Posterior vena cava (tissue), 2 donors: ENCODE data around the gene SVBP. TPM values are rescaled to one million over a fixed set of nuclear protein-coding genes. Genes with fewer than 3 reads are reported as not detected.

Source experiments
- DNase-seq: peaks from one replicate; pipeline ENCODE4 v3.0.0-alpha.2; 2020; ENCODE audit warnings: low spot score
- intact Hi-C, 2 donors: fragments of 100-400 bp; cut with DNase I; formaldehyde crosslinking; loops; one replicate each; pipeline versions ENCODE4 v1.14.1 to v1.14.2; 2022 to 2023
- total RNA-seq, 2 donors: library from RNA; stranded (reverse); fragmentation: NEBNext Ultra II Directional; extraction: Animal tissue kit (Norgen Biotek cat#: 25700); gene quantifications; one replicate each; pipeline ENCODE4 v1.2.1, GENCODE V29; 2021
- donor health status: DM: yes; HTN: yes; CAD: no.
- donor health status: DM: yes; HTN: yes; CAD: no.

Gene SVBP
- total RNA-seq, 2 donors from 2014 or later: 14.3 to 16.0 TPM

- intact Hi-C loops: loop anchor here in 1 of 2 donors (5.0 kb wide), 1 partner anchor 78 kb away; the partner anchor contains the start of genes C1orf50 and P3H1
- no peak for DNase-seq
Observed at GRCh38 chr1:42845193-42845592, 28.0 kb upstream of the SVBP start.

- DNase-seq: no peak
Observed at GRCh38 chr1:42844592-42845140, 27.5 kb upstream of the SVBP start.

DNA sequence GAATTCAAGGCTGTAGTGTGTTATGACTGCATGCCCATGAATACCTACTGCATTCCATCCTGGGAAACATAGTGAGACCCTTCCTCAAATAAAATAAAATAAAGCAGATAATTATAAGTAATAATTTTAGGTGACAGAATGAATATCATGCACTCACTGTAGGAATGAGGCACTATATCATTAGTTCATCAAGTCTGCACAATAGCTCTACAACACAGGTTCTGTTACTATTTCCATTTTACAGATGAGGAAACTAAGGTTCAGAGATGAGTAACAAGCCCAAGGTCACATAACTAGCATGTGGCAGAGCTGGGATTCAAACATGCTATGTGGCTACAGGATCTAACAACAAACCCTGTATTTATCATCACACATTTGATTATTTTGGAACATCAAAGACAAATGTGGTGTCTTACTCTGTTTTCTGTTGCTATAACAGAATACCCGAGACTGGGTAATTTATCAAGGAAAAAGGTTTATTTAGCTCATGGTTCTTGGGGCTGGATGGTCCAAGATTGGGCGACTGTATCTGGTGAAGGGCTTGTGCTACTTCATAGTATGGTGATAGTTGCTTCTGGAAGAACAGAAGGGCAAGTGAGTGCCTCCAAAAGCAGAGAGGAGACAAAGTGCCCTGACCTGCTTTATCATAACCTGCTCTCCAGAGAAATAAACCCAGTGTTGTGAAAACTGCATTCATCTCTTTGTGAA lies 24.4 kb upstream of the SVBP start:
- intact Hi-C loops: no loop called here

More at GRCh38 chr1:42844592-42845140, 27.5 kb upstream of the SVBP start:
- intact Hi-C loops: loop anchor here in 1 of 2 donors (5.0 kb wide), 1 partner anchor 77 kb away; the partner anchor contains the start of genes C1orf50 and P3H1

DNA sequence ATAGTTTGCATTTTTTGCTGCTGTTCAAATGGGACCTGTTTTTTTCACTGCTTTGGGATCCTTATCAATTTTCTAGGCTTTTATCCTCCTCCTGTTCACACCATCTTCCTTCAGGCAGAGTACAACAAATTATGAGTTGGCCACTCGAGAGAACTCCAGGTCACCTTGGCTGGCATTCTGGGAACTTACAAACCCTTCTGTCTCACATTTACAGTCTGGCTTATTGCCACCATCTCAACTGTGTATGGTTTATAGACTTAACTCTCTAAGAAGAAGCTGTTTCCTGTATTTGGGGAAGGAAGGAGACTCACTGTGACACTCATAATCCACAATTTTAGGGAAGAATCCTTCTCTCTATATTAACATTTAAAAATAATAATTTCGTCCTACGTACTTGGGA lies 23.8 kb upstream of the SVBP start:
- no peak for DNase-seq
- intact Hi-C loops: no loop called here

More for the DNA sequence above, 24.4 kb upstream of the SVBP start:
- DNase-seq: no peak

- intact Hi-C loops: no loop called here
- DNase-seq: no peak
Observed at GRCh38 chr1:42838482-42839190, 21.4 kb upstream of the SVBP start.

GRCh38 chr1:42837709-42838108 lies 20.5 kb upstream of the SVBP start:
- intact Hi-C loops: no loop called here
- no peak for DNase-seq

DNA sequence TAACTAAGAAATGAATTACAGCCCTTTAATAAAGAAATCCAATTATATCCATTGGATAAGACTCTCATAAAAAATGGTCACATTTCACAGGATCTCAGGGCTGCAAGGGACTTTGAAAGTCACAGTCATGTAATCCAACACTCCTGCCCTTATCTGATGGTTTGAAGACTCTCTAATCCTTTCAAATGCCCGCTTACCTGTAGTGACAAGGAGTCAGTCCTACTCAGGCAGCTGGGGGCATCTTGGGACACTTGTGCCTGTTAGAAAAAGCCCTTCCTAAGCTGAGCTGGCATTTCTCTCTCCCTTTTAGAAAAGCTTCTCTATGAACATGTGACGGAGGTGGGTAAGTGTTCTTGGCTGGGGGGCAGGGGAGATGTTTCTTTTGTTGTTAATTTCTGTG lies 18.2 kb upstream of the SVBP start:
- DNase-seq: no peak
- intact Hi-C loops: no loop called here

- DNase-seq: no peak
- intact Hi-C loops: no loop called here
Observed at GRCh38 chr1:42834803-42835202, 17.6 kb upstream of the SVBP start.

GRCh38 chr1:42833981-42834380 lies 16.8 kb upstream of the SVBP start:
- DNase-seq: no peak
- intact Hi-C loops: no loop called here

DNA sequence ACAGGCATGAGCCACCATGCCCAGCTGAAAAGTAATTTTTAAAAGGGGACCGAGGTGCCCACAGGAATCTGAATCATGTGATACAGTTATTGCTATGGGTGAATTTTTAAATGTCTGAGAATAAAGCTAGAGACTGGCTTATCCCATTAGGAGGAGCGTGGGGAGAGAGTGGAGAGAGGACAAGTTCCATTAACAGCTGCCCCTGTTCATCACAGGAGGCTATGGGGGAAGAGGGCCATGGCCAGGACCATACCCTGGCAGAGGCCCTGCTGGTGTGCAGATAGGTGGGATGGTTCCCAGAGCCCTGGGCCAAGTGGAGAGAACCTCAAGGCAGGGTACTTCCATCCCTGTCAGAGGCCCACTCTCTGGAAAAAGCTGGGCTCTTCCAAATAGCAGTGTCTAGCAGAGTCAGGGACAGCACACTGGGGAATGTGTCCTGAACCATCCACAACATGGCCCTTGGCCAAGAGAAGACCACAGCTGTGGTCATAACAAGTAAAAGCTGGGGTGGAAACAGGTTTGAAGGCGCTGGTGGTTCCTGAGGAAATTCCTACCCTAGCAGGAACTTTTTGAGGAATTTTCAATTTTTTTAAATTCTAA lies 15.5 kb upstream of the SVBP start:
- intact Hi-C loops: no loop called here
- DNase-seq: no peak

- no peak for DNase-seq
- intact Hi-C loops: no loop called here
Observed at GRCh38 chr1:42831273-42831672, 14.1 kb upstream of the SVBP start.

DNA sequence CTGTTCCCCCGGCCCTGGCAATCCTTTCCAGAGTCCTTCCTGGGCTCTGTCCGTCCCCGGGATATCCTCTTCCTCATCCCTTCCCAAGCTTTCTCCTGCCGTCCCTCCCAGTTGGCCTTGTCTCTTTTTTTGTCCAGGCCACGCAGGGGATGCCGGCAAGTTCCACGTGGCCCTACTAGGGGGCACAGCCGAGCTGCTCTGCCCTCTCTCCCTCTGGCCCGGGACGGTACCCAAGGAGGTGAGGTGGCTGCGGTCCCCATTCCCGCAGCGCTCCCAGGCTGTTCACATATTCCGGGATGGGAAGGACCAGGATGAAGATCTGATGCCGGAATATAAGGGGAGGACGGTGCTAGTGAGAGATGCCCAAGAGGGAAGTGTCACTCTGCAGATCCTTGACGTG lies 13.4 kb upstream of the SVBP start:
- DNase-seq: no peak
- intact Hi-C loops: no loop called here

GRCh38 chr1:42825036-42825851 lies 8.0 kb upstream of the SVBP start:
- DNase-seq: no peak
- intact Hi-C loops: no loop called here

DNA sequence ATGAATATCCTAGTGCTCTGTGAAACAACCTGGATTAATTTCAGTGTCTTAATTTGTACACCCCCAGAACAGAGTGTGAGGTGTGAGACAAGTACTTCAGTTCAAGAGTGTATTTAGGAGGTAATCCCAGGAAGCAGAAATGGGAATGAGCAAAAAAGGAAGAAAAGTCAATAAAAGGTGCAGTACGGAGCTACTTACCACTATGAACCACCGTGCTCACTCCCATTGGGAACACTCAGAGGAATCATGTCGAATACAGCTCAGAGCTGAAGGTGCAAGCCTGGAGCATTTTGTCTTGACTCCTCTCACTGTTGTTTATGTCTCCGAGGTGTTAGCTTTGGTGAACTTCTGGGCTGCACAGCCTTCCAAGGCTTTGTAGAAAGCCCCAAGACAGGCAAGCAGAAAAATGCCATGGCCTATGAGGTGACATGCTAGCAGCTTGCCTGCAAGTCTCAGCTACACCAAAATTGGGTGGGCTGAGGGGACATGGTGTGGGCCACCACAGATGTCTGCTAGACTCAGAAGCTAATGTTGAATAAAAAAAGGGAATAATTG lies 7.4 kb upstream of the SVBP start:
- intact Hi-C loops: no loop called here
- DNase-seq: no peak

DNA sequence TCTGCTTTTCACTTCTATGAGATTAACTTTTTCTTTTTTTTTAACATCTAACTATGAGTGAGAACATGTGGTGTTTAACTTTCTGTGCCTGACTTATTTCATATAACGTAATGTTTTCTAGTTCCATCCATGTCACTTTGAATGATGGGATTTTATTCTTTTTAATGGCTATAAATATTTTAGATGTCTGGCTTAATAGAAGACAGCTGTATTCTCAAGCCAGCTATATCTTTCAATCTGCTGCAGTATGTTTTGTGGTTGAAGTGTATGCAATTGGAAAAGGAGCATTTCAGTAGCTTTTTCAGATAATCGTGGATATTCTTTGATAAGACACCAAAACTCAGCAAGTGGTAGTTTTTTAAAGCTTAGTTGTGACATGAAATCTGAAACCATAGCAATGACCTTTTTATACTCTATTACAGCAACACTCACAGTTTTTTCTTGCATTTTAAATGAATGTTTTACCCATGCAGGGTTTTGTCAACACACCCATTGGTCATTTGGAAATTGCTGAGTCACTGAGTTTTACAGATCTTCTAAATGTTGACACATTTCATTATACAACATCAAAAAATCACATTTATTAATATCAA lies 5.7 kb upstream of the SVBP start:
- DNase-seq: no peak
- intact Hi-C loops: no loop called here

GRCh38 chr1:42821690-42822089 lies 4.5 kb upstream of the SVBP start:
- intact Hi-C loops: no loop called here
- no peak for DNase-seq

DNA sequence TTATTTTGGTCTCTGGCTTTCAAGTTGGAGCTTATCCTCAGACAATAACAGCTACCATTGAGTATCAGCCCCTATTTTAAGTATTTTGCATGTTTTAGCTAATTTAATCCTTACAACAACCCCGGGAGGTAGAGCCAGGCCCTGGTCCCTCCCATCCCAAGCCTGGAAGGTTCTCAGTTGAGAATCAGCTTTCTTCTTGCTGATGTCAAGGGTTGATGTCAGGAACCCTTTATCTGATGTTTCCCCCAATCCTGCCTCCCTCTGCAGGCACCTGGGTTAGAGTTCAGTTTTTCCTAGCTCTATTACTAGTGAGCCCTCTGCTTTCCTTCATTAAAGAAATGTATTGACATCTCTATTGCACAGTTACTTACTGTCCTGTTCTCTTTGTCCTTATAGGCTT lies 3.6 kb upstream of the SVBP start:
- no peak for DNase-seq
- intact Hi-C loops: no loop called here

DNA sequence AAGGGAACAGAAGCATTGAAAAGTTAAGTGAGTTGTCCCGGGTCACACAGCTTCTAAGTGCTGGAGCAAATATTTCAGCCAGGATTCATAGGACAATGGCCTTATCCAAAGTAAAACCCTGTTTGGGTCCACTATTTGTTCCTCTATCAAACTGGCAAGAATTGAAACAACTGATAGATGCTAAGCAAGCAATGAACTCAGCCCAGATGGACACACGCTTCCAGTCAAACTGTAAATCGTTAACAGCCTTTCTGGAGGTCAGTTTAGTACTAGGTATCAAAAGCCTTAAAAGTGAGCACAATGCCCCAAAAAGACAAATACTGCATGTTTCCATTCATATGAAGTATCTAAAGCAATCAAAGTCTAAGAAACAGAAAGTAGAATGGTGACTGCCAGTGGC lies 779 bp upstream of the SVBP start:
- intact Hi-C loops: no loop called here
- DNase-seq: no peak

DNA sequence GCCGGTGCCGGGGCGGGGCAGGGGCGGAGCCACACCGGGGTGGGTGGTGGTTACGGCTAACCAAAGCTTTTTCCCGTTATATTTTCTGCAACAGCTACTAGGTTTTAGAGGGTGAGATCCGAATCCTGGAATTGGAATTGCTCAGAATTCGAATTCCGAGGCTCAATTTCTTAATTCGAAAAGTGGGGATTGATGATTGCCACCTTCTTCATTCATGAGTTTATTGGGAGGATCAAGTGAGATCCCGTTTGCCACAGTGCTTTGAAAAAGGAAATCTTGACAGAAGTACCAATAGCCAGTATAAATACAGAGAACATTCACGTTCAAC lies 207 bp upstream of the SVBP start:
- no peak for DNase-seq
- intact Hi-C loops: no loop called here
